ENCODE results near the gene ATAT1.
A peak's percentile ranks its signal among the peaks of the same experiment; 100 is the strongest.

The ATAT1 gene

DNA sequence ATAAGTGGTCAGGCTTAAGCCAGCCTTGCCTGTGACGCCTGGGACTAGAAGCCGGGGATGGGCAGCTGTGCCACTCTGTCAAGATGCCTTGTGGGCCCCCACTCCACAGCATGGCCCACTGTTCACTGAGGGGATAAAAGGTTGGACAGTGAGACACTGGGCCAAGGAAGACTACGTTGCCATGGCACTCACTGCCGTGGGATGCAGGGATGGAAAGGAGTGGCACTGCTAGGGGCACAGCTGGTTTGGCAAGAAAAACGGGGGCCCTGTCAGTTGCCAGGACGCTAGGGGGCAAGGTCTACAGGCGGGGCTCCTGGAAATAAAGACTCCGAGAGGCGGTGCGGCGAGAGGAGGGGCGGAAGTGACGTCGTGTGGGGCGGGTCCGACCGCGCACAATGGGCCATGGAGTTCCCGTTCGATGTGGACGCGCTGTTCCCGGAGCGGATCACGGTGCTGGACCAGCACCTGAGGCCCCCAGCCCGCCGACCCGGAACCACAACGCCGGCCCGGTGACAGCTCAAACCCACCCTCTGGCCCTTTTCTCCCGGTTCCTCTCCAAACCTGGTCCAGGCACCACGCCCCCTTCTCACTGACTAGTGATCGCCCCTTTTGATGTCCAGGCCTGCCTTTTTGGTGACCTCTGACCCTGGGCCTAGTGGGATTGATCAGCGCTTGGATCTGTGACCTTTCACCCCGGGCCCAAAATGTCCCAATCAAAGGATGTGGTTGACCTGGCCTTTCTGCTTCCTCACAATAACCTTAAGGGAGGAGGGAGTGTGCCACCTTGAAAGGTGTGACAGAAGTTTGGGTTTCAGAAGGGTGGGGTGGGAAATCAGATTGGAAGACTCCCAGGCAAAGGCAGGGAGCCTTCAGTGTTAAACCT, at the start of gene ATAT1:
ATAT1 (plus strand) TSS at position 391 of the 883 bp plus-strand sequence.
- DNase-seq, result peak; percentile 88 to 91

DNA sequence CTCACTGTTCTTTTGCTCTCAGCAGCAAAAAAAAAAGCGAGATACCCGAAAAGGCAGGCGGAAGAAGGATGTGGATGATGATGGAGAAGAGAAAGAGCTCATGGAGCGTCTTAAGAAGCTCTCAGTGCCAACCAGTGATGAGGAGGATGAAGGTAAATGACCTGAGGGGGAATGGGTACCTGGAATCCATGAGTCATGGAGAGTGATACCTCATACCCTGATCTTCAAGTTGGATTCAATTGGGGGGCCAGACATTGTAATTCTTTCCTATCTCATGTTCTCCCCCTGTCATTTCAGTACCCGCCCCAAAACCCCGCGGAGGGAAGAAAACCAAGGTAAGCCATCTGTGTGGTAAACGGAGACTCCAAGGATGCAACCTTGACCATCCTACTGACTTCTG, 48.6 kb upstream of the ATAT1 start:
- no peak for DNase-seq

DNA sequence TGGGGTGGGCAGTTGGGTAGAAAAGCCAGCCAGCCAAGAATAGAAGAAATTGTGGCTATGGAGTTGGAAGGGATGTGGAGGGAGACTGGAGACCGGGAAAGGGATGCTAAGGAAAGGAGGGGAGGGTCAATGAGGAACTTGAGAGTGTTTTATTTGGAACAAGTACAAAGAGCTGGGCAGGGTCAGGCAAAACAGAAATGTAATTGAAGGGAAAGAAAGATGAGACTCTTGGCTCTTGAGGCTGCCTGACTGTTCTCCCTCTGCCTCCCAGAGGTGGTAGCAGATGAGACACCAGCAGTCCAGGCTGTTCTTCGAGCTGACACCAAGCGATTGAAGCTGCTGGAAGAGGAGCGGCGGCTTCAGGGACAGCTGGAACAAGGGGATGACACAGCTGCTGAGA, 42.8 kb upstream of the ATAT1 start:
- DNase-seq, result no peak

DNA sequence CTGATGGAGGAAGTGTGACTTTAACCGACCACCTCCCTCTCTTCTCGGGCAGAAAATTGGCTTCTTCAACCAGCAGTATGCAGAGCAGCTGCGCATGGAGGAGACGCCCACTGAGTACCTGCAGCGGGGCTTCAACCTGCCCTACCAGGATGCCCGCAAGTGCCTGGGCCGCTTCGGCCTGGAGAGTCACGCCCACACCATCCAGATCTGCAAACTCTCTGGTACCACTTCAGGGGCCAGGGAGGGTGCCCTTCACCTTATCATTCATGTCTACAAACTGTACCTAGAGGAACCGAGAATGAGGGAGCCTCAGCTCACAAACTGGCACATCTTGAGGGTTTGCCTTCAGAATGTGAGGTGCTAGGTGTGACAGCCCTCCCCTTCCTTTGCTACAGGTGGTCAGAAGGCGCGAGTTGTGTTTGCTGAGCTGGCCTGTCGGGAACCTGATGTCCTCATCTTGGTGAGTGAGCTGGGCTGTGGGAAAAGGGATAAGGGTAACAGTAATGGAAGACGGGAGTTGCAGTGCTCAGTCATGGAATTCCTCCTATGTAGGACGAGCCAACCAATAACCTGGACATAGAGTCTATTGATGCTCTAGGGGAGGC, 36.8 kb upstream of the ATAT1 start:
- no peak for DNase-seq

DNA sequence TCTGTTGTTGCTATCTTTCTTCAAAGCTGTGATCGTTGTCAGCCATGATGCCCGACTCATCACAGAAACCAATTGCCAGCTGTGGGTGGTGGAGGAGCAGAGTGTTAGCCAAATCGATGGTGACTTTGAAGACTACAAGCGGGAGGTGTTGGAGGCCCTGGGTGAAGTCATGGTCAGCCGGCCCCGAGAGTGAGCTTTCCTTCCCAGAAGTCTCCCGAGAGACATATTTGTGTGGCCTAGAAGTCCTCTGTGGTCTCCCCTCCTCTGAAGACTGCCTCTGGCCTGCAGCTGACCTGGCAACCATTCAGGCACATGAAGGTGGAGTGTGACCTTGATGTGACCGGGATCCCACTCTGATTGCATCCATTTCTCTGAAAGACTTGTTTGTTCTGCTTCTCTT, 36.2 kb upstream of the ATAT1 start:
- no peak for DNase-seq

DNA sequence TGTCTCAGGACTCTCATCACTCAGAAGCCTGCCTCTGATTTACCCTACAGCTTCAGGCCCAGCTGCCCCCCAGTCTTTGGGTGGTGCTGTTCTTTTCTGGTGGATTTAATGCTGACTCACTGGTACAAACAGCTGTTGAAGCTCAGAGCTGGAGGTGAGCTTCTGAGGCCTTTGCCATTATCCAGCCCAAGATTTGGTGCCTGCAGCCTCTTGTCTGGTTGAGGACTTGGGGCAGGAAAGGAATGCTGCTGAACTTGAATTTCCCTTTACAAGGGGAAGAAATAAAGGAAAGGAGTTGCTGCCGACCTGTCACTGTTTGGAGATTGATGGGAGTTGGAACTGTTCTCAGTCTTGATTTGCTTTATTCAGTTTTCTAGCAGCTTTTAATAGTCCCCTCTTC, 35.7 kb upstream of the ATAT1 start:
- no peak for DNase-seq

DNA sequence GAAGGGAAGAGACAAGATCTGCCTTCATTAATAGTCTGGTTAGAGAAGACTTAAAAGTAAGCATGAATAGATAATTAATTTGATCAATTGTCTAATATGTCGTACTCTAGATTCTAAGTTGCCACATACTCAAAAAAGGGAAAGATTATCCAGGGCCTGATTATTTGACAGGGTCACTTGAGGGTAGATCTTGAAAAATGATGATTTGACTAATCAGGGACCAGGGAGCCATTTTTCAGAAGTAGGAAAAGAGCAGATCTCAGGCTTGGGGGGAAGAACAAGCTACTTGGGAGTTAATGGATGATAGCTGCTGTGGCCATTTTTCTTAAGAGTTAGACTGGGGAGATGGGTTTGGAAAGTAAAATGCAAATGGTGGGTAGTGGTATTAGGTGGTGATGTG, 34.4 kb upstream of the ATAT1 start:
- no peak for DNase-seq

DNA sequence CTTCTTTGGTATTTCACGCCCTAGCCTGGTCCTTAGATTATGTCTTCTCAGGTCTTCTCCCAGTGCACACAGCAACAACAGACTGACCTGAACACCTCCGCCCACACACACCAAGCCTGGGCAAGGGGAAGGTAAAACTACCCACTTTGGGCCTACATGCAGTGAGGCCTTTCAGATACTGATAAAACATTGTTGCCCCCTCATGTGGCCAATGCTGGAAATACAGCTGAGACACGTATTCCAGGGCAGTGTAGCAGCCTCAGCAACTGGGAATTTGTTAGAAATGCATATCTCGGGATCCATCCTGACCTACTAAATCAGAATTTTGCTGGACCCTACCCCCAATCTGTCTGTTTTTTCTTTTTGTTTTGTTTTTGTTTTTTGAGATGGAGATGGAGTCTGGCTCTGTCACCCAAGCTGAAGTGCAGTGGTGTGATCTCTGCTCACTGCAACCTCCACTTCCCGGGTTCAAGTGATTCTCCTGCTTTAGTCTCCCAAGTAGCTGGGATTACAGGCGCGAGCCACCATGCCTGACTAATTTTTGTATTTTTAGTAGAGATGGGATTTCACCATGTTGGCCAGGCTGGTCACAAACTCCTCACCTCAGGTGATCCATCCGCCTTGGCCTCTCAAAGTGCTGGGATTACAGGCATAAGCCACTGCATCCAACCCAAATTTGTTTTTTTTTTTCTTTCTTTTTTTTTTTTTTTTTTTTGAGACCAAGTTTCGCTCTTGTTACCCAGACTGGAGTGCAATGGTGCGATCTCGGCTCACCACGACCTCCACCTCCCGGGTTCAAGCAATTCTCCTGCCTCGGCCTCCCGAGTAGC, 29.1 kb upstream of the ATAT1 start:
- peak; percentile 89 to 91 for DNase-seq

DNA sequence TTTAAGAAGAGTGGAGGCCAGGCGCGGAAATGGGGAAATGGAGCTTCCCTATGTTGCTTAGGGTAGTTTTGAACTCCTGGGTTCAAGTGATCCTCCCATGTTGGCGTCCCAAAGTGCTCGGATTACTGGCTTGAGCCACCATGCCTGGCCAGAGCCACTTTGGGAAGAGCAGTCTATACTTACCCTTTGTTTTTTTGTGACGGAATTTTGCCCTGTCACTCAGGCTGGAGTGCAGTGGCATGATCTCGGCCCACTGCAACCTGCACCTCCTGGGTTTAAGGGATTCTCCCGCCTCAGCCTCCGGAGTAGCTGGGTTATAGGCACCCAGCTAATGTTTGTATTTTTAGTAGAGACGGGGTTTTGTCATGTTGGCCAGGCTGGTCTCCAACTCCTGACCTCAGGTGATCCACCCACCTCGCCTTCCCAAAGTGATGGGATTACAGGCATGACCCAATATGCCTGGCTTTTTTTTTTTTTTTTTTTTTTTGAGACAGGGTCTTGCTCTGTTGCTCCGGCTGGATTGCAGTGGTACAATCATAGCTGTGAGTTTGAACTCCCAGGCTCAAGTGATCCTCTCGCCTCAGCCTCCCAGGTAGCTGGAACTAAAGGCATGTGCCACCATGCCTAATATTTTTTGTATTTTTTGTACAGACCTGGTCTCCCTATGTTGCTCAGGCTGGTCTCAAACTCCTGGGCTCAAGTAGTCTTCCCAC, 27.6 kb upstream of the ATAT1 start:
- no peak for DNase-seq

DNA sequence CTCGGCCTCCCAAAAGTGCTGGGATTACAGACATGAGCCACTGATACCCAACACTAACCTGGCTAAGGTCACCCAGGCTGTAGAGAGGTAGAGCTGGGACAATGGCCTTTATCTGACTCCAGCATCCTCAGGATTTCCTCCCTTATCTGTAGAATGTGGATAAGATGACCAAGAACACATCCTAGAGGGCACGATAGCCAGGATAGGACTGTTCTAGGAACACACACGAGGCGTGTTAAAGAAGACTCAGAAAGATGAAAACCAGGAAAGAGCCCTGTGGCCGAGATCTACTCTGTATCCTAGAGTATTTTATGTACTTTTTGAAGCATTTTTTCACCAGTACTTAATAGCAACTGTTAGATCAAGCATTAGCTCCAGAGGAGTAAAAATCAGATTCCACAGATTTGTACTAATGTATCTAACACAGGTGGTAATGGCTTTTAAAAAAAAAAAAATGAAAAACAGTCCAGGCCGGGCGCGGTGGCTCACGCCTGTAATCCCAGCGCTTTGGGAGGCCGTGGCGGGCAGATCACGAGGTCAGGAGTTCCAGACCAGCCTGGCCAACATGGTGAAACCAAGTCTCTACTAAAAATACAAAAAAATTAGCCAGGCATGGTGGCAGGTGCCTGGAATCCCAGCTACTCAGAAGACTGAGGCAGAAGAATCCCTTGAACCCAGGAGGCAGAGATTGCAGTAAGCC, 26.9 kb upstream of the ATAT1 start:
- no peak for DNase-seq

DNA sequence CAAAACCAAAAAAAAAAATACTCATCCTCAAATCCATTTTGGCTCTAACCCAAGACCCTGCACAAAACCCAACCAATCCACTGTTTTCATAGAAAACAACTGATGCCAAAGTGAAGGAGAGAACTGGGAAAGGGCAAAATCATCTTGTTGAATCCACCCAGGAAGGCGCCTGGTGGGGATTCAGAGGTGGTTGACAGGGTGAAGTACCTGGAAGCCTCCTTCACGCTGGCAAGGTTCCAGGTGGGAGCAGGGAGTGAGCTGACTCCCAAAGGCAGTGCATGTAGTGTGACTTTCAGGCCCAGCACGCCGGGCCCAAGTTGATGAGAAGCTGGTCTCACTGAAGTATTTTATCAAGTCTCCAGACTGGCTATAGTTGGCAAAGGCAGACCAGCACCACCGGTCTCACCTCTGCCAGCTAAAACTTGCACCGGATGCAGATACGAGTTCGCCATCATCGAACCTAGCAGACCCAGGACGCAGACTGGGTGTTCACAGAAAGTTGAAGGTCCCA, 26.2 kb upstream of the ATAT1 start:
- DNase-seq, result no peak

DNA sequence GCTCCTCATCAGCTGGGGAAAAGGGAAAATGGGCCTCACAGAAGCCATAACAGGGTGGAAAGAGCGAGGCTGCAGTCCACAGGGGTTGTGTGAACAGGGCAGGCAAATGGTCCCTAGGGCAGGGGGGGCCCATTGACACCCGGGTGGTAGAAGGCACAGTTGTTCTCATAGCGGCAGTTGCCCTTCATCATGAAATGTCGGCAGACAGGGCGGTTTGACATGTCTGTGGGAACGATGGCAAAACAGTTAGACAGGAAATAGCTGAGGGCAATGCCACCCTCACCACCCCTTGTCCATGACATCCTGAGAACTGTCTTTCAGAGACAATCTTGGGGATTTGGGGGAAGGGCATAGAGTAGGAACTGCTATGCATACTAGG, 25.2 kb upstream of the ATAT1 start:
- DNase-seq, result no peak

DNA sequence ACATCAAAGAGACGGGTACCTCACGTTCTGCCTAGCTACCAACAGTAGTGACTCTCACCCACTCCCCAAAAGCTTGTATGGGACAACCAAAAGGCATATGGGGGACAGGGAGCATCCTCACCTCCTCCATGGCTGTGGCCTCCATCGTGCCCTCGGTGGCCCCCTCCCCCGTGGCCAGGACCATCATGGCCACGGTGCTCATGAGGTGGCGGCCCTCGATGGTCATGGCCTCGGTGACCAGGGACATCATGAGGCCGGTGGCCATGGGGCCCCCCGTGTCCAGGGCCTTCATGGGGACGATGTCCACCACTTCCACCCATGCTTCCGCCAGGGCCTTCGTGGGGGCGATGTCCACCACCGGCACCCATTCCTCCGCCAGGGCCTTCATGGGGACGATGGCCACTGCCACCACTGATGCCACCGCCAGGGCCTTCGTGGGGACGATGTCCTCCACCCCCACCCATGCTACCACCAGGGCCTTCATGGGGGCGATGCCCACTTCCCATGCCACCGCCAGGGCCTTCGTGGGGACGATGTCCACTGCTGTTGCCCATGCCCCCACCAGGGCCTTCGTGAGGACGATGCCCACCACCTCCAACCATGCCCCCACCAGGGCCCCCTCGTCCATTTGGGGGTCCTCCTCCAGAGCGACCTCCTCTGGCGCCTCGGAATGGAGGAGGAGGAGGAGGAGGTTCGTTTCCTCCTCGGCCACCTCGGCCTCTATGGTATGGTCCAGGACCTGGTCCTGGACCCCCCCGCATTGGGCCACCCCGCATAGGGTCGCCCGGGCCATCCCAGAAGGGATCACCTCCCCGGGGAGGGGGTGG, 24.6 kb upstream of the ATAT1 start:
- DNase-seq, result no peak

DNA sequence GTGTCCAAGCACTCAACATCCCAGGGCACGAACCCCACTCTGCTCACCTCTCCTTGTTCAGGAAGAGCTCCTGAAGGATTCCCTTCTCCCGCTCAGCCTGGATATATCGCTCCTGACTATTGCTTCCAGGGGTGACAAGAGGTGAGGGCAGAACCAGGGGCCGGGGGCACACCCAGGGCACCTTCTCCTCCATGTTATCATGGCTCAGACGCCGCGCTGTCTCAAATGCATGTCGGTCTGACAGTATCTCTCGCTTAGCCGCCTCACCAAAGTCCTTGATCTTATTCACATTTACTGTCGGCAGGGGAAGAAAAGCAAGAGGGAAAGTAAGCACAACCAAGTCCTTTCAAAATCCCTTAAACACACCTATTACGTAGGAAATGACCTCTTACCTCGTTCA, 22.7 kb upstream of the ATAT1 start:
- no peak for DNase-seq

DNA sequence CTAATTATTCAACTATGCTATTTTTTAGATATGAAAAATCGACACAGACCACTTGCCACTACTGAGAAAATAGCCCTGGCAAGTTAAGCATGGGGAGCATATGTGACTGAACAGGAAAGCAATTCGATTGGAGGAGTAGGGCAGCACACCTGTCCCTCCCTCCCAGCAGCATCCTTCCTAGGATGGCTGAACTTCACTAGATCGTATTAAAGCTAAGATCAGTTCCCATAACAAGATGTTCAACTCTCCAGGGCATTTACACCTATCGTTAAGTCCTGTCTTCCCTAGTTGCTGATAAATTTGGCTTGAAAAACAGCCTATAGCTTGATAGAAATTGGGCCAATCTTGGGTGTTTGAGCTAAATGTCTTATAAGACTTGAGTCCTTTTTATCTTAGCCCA, 16.6 kb upstream of the ATAT1 start:
- no peak for DNase-seq

DNA sequence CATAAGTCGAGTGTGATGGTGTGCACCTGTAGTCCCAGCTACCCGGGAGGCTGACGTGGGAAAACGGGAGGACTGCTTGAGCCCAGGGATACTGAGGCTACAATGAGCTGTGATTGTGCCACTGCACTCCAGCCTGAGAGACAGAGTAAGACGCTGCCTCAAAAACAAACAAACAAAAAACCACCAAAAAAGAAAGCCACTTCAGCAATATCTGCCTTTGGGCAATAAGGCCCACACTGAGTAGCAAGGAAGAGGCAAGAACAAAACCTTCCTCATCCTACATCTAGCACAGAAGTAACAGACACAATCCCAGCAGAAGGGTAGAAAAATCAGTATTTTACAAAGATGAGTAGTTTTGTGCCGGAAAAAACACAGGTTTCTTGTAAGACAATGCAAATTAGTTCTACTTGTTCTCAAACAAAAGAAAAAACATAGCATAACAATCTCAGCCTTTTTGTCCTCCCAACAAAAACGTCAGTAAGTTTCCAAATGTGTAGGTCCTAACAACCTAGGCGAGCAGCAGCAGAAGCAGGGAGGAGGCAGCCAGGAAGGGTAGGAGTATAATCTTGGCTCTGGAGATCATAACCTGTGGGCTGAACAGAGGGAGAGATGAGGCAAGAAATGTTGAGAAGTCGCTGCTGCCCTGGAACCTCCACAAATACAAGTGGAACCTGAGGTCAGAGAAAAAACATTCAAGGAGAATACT, 15.4 kb upstream of the ATAT1 start:
- DNase-seq, result no peak

DNA sequence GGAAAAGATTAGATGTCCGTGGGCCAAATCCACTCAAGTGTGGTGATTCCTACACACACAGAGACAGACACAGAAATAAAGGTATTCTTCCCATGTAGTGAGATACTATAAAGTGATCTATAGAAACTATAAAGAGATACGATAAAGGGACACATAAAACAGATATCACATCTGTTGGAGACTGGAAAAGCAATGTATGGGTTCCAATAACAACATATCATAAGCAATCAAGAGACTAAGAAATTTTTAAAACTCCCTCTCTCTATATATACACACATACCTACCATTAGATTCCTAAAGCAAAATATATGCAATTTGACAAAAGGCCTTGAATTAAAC, 14.8 kb upstream of the ATAT1 start:
- DNase-seq, result no peak

DNA sequence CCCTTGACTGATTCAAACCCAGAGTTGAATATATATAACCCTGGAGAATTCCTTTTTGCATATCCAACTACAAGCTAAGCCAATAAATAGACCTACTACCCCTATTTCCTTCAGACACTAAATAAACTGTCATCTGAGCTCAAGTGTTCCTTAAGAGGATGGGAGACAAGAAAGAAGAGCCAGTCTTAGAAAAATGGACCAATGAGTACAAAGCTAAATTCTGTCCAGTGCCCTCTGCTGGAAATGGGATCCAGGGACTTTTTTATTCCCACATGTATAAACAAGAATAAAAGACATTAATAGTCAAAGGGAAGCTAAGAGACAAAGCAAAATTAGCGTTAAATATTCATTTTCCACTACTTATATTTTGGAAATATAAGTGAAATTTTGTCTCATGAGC, 14.5 kb upstream of the ATAT1 start:
- no peak for DNase-seq

DNA sequence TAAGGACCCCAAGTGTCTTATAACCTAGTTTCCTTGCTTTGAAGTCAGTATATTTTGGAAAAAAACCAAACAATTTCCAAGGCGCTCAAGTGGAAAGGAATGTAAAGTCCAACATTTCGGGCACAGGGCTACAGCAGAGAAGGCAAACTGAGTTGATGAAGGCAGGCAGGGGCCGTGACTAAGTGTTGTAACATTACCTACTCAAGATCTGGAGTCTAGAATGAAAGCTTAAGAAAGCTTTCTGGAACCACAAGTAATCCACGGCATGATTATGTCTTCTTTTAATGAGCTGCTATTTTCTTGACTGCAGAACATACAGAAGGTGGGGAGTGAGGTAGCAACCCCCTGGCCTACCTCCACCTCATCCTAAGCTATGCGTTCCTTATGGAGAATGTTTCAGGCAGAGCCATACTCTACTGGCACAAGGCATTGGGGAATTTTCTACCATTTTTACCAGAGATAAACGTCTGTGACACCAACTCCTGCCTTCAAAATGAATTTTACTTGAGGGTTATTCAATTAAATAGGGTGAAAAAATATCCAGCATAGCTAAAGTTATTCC, 13.9 kb upstream of the ATAT1 start:
- no peak for DNase-seq

DNA sequence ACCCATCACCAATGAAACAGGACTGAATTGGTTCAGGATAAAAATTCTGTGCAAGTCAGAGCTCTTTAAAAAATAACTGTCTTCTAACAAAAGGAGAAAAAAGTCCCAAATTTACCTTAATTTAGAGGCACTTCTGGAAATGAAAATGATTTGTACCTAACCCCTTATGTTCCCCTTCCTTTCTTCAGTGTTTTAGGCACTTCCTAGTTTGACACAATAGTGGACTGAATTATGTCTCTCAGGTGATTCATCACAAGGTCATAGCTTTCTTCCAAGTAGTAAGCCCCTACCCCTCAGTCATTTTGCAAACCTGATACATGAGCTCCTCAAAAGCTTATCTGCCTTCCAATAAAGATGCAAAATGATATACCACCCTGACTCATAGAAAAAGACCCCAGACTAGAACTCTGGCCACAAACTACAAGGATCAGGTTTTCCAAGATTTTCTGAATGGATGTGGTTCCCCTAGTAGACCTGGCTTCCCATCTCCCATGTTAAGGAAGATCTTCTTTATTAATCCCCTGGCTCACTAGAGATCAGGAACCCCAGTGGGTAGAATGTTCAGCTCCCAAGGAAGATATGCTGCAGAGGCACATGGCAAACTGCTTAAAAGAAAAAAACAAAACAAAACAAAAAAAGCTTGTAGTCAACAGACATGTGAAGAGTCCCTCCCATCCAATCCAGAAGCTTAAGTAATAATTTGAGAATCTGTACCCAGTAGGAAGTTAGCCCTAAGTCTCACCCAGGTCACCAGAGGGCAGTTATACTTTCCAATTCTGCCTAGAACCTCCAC, 13.2 kb upstream of the ATAT1 start:
- no peak for DNase-seq

Measured in activated CD4-positive, alpha-beta T cell treated with anti-CD3 and anti-CD28 coated beads, Interleukin-2, amount 50 U/mL, for 48 hours (primary cell).